ENCODE results near the gene HEATR3.

DNA sequence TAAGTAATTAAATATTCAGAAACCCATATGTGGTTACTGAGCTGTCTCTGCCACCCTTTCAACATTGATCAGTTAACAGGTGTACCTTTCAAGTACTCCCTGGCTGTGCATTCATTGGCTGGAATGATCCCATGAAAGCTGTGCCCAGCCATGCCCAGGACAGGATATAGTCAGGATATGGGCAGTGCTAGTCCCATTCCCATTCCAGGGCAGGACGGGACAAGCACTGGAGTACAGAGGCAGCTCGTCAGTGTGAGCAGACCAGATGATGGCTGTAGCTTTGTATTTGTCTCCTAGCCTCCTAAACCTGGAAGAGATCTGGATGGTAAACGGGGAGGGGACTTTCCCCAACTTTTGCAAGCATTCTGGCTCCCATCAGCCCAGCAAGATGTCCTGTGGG lies 22.5 kb downstream of the HEATR3 start:
- no peak for TF ChIP-seq SIN3A (conservative IDR thresholded peaks at IDR 0.05 in 1 of 2, IDR thresholded peaks at IDR 0.05 in 1 of 2; ENCODE audit: low read depth in 1 of 2, low read length in 2 of 2)
- no peak for TF ChIP-seq EGR1 (IDR thresholded peaks at IDR 0.05; ENCODE audit: borderline replicate concordance, low read depth, low read length)
- TF ChIP-seq EZH2 (IDR thresholded peaks at IDR 0.05; ENCODE audit: low read depth, low read length, severe bottlenecking) = no peak
- TF ChIP-seq, protein P1, sequence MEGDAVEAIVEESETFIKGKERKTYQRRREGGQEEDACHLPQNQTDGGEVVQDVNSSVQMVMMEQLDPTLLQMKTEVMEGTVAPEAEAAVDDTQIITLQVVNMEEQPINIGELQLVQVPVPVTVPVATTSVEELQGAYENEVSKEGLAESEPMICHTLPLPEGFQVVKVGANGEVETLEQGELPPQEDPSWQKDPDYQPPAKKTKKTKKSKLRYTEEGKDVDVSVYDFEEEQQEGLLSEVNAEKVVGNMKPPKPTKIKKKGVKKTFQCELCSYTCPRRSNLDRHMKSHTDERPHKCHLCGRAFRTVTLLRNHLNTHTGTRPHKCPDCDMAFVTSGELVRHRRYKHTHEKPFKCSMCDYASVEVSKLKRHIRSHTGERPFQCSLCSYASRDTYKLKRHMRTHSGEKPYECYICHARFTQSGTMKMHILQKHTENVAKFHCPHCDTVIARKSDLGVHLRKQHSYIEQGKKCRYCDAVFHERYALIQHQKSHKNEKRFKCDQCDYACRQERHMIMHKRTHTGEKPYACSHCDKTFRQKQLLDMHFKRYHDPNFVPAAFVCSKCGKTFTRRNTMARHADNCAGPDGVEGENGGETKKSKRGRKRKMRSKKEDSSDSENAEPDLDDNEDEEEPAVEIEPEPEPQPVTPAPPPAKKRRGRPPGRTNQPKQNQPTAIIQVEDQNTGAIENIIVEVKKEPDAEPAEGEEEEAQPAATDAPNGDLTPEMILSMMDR (IDR thresholded peaks at IDR 0.05; ENCODE audit: control extremely low read depth in 1 of 3, insufficient read depth in 1 of 3, low read depth in 1 of 3, low read length in 3 of 3) = no peak
- TF ChIP-seq POU5F1 (IDR thresholded peaks at IDR 0.05; ENCODE audit: low read depth, low read length) = no peak
